H1 (cell line): ENCODE data around the gene PPIH. TPM values are rescaled to one million over a fixed set of nuclear protein-coding genes. Genes with fewer than 3 reads are reported as not detected.

Experiments
- ASH2L ChIP-seq: fragments of 200-600, 300-600 bp; sonication (generic); IDR thresholded peaks from one replicate; pipeline ENCODE4 v1.7.1; 2017; ENCODE audit warnings: low read length
- CHD7 ChIP-seq: fragments of 300-600 bp; sonication (generic); IDR thresholded peaks from 2 replicates; pipeline ENCODE4 v1.7.1; 2012; ENCODE audit warnings: low read length, moderate library complexity, mild to moderate bottlenecking, inconsistent platforms; ENCODE audit not compliant: insufficient replicate concordance
- NRF1 ChIP-seq: IDR thresholded peaks from 2 replicates; pipeline ENCODE4 v1.6.1; 2011; ENCODE audit warnings: mild to moderate bottlenecking, low read depth, low read length, improper control_type of control experiment
- POLR2AphosphoS5 ChIP-seq: IDR thresholded peaks from 2 replicates; pipeline ENCODE4 v1.6.1; 2011; ENCODE audit warnings: low read depth, low read length
- SP2 ChIP-seq: IDR thresholded peaks from 2 replicates; pipeline ENCODE4 v1.6.1; 2012; ENCODE audit warnings: mild to moderate bottlenecking, low read length, inconsistent platforms
- SP4 ChIP-seq: IDR thresholded peaks from 2 replicates; pipeline ENCODE4 v1.6.1; 2012; ENCODE audit warnings: low read length, inconsistent platforms
- polyA plus RNA-seq, 7 experiments: library from polyadenylated mRNA; depleted of rRNA in 3 of 7; stranded (reverse) in 5 of 7; unstranded in 2 of 7; fragments of >200 nt in 5 of 7; fragments of 200-250 nt in 2 of 7; gene quantifications; 1 replicate in 5 of 7; 2 replicates in 1 of 7; 4 replicates in 1 of 7; pipeline versions ENCODE4 v1.2.1 to v1.2.3, GENCODE V29; 2011 to 2013; ENCODE audit warnings: missing spikeins in 2 of 7, mixed read lengths in 2 of 7
- total RNA-seq: library from RNA; stranded (reverse); fragmentation: NEBNext Ultra II Directional; extraction: Animal tissue kit (Norgen Biotek cat#: 25700); gene quantifications from 2 replicates; pipeline ENCODE4 v1.2.1, GENCODE V29; 2021

The PPIH gene
- total and polyA plus RNA-seq, 2 of the 8 experiments (the other 6 are each of a cell fraction or from before 2014, with no cell fraction given), result 78.1 to 91.5 TPM

- TF ChIP-seq CHD7 (no peak), ASH2L (no peak), SP2 (no peak), NRF1 (no peak), SP4 (no peak), POLR2AphosphoS5 (no peak)
- TF ChIP-seq, all 59 proteins: peak for 0
These were observed 41.8 kb downstream of the PPIH start (continued) for GRCh38 chr1:42700006-42700405.
